Mesendoderm (in vitro differentiated cells): Measurements from ENCODE around the gene SPEF1.

ENCODE experiments used
- DNase-seq: peaks from one replicate; pipeline ENCODE4 v3.0.0; 2013
- H2AK5ac ChIP-seq: 2 replicates; pipeline ENCODE4 v1.6.1; 2013; ENCODE audit warnings: low read length, inconsistent platforms
- H2BK120ac ChIP-seq: 2 replicates; pipeline ENCODE4 v1.6.1; 2013; ENCODE audit warnings: low read depth, mild to moderate bottlenecking, low read length, moderate library complexity, mixed read lengths
- H2BK15ac ChIP-seq: replicated peaks from 2 replicates; pipeline ENCODE4 v1.6.1; 2013; ENCODE audit warnings: low read depth, mild to moderate bottlenecking, moderate library complexity
- H2BK5ac ChIP-seq: 2 replicates; pipeline ENCODE4 v1.6.1; 2013; ENCODE audit warnings: low read length, inconsistent platforms
- H3K18ac ChIP-seq: 2 replicates; pipeline ENCODE4 v1.6.1; 2013; ENCODE audit warnings: mild to moderate bottlenecking, low read length, mixed read lengths
- H3K23ac ChIP-seq: one replicate; pipeline ENCODE4 v1.6.1; 2013; ENCODE audit warnings: low read length
- H3K27ac ChIP-seq: 2 replicates; pipeline ENCODE4 v1.5.1; 2013; ENCODE audit warnings: low read depth, mild to moderate bottlenecking, inconsistent platforms, low read length, moderate library complexity
- H3K27me3 ChIP-seq: 2 replicates; pipeline ENCODE4 v1.6.1; 2013; ENCODE audit warnings: low read length, control low read depth, mild to moderate bottlenecking, inconsistent platforms; ENCODE audit not compliant: insufficient read depth, poor library complexity
- H3K36me3 ChIP-seq: 2 replicates; pipeline ENCODE4 v1.6.1; 2013; ENCODE audit warnings: low read length, inconsistent platforms; ENCODE audit not compliant: control insufficient read depth, insufficient read depth
- H3K4ac ChIP-seq: one replicate; pipeline ENCODE4 v1.6.1; 2013; ENCODE audit warnings: low read depth, mild to moderate bottlenecking, low read length, moderate library complexity
- H3K4me1 ChIP-seq: 2 replicates; pipeline ENCODE4 v1.6.1; 2013; ENCODE audit warnings: low read depth, low read length, inconsistent platforms; ENCODE audit not compliant: control insufficient read depth
- H3K4me2 ChIP-seq: 2 replicates; pipeline ENCODE4 v1.6.1; 2013; ENCODE audit warnings: low read length
- H3K4me3 ChIP-seq: 2 replicates; pipeline ENCODE4 v1.5.1; 2013; ENCODE audit warnings: mild to moderate bottlenecking, low read length
- H3K56ac ChIP-seq: one replicate; pipeline ENCODE4 v1.6.1; 2013; ENCODE audit warnings: low read length
- H3K79me1 ChIP-seq: 2 replicates; pipeline ENCODE4 v1.6.1; 2013; ENCODE audit warnings: low read length, inconsistent platforms
- H3K79me2 ChIP-seq: 2 replicates; pipeline ENCODE4 v1.6.1; 2013; ENCODE audit warnings: mild to moderate bottlenecking, low read length; ENCODE audit not compliant: control insufficient read depth, insufficient read depth
- H3K9ac ChIP-seq: 2 replicates; pipeline ENCODE4 v1.6.1; 2013; ENCODE audit warnings: low read length, inconsistent platforms
- H4K5ac ChIP-seq: one replicate; pipeline ENCODE4 v1.6.1; 2013; ENCODE audit warnings: low read length
- H4K8ac ChIP-seq: one replicate; pipeline ENCODE4 v1.6.1; 2013; ENCODE audit warnings: low read depth, mild to moderate bottlenecking, control low read depth, low read length, moderate library complexity
- WGBS: extraction: QIAGEN DNeasy Blood & Tissue Kit; methylation state at CpG from one replicate; pipeline ENCODE4 v1.1.7; 2013; ENCODE audit warnings: low lambda C conversion rate, missing lambda C conversion rate; ENCODE audit not compliant: insufficient coverage; ENCODE audit errors: extremely low coverage; 5-methylcytosine and 5-hydroxymethylcytosine counted together

SPEF1 gene

DNA sequence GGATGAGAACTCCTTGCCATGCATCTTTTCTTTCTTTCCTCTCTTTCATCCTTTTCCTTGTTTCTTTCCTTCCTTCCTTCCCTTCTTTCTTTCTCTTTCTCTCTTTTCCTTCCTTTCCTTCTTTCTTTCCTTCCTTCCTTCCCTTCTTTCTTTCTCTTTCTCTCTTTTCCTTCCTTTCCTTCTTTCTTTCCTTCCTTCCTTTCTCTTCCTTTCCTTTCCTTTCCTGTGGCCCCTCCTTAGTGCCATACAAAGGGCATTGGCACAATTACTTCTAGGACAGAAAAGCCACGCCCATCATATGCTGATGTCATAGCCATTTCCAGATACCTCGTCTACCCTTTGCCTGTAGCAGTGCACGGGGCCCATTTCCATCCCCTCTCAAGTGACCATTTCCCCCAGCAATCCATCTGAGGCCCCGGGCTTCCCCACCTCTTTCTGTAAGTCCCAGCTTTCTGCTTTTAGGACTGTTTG is 7.5 kb upstream of the SPEF1 start:
- Histone ChIP-seq H2BK15ac (no peak overlapping the region), H4K5ac (no peak overlapping the region), H3K36me3 (peaks cover 3% of the 10 kb centered on the region), H3K18ac (no peak overlapping the region), H3K4ac (no peak overlapping the region), H3K27ac (no peak overlapping the region), H4K8ac (no peak overlapping the region), H3K27me3 (no peaks in the 10 kb centered on the region), H3K23ac (no peak overlapping the region), H3K79me2 (peaks cover 7% of the 10 kb centered on the region), H2AK5ac (no peak overlapping the region), H2BK120ac (no peak overlapping the region), H3K9ac (no peak overlapping the region), H3K79me1 (peaks cover 15% of the 10 kb centered on the region), H3K4me1 (no peaks in the 10 kb centered on the region), H3K4me3 (no peak overlapping the region), H3K4me2 (no peak overlapping the region), H3K56ac (no peak overlapping the region), H2BK5ac (no peak overlapping the region)
- DNase-seq, result no peak
- WGBS, result no CpG with 5 or more reads among the region's 4 CpGs

DNA sequence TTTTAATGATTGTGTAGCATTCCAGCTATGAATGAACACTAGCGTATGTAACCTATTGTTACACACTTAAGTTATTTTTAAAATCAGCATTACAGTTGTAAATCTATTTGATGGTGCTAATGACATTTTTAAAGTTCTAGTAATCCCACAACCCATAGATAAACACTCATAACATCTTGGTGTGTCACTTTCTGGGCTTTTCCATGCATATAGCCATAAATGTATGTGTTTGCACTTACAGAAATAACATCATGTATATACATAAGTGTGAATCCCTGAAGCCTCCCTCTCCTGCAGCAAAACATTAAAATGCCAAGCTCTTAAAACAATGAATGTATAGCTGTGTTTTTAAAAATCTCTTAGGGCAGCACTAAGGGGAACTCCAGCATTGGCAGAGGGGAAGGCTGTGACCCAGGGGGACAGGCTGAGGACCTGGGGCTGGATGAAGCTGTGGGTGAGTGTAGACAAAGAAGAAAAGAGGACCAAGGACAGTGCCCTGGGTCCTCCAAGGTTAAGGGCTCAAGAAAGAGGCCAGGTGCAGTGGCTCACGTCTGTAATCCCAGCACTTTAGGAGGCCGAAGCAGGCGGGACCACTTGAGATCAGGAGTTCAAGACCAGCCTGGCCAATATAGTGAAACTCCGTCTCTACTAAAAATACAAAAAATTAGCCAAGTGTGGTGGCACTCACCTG is 6.2 kb upstream of the SPEF1 start:
- no peak overlapping the region for H2BK5ac ChIP-seq
- no peak overlapping the region for H3K18ac ChIP-seq
- no peak overlapping the region for H2BK15ac ChIP-seq
- peak overlapping the region; percentile 26 for H3K9ac ChIP-seq
- no peak overlapping the region for H3K56ac ChIP-seq
- H3K79me1 ChIP-seq, result peaks cover 18% of the 10 kb centered on the region
- peaks cover 7% of the 10 kb centered on the region for H3K79me2 ChIP-seq
- H3K27ac ChIP-seq, result no peak overlapping the region
- WGBS, result no CpG with 5 or more reads among the region's 5 CpGs
- no peak overlapping the region for H3K4me3 ChIP-seq
- H4K8ac ChIP-seq, result no peak overlapping the region
- no peak overlapping the region for H3K4me2 ChIP-seq
- H3K36me3 ChIP-seq, result peaks cover 3% of the 10 kb centered on the region
- H2AK5ac ChIP-seq, result no peak overlapping the region
- no peaks in the 10 kb centered on the region for H3K4me1 ChIP-seq
- no peak overlapping the region for H4K5ac ChIP-seq
- no peaks in the 10 kb centered on the region for H3K27me3 ChIP-seq
- no peak overlapping the region for H3K23ac ChIP-seq
- H2BK120ac ChIP-seq, result no peak overlapping the region
- no peak overlapping the region for H3K4ac ChIP-seq
- DNase-seq, result no peak

- peak within 1 kb of the TSS; percentile 41 for H4K8ac ChIP-seq
- peaks cover 18% of the 10 kb centered on the region for H3K79me1 ChIP-seq
- peak within 1 kb of the TSS; percentile 80 for H3K4me2 ChIP-seq
- H3K18ac ChIP-seq, result peak within 1 kb of the TSS; percentile 94
- peak within 1 kb of the TSS; percentile 97 for H3K23ac ChIP-seq
- H3K4me1 ChIP-seq, result no peaks in the 10 kb centered on the region
- H3K27me3 ChIP-seq, result no peaks in the 10 kb centered on the region
- peaks cover 7% of the 10 kb centered on the region for H3K79me2 ChIP-seq
- H3K4me3 ChIP-seq, result peak within 1 kb of the TSS; percentile 58
- peak; percentile 89 for DNase-seq
- H3K36me3 ChIP-seq, result peaks cover 3% of the 10 kb centered on the region
- H3K9ac ChIP-seq, result peak within 1 kb of the TSS; percentile 90
- peak within 1 kb of the TSS; percentile 95 for H3K56ac ChIP-seq
- H4K5ac ChIP-seq, result no peak within 1 kb of the TSS
- H2BK5ac ChIP-seq, result no peak within 1 kb of the TSS
- no peak within 1 kb of the TSS for H2BK15ac ChIP-seq
- no CpG with 5 or more reads among the region's 70 CpGs for WGBS
- peak within 1 kb of the TSS; percentile 86 for H3K4ac ChIP-seq
- H2AK5ac ChIP-seq, result no peak within 1 kb of the TSS
- no peak within 1 kb of the TSS for H3K27ac ChIP-seq
- no peak within 1 kb of the TSS for H2BK120ac ChIP-seq
Measured at GRCh38 chr20:3786665-3787323, 5.5 kb upstream of the SPEF1 start, which contains the start of gene CENPB. TSS of gene CENPB (minus strand) at chr20:3786740. CDS start at chr20:3786483, 257 bp downstream.

DNA sequence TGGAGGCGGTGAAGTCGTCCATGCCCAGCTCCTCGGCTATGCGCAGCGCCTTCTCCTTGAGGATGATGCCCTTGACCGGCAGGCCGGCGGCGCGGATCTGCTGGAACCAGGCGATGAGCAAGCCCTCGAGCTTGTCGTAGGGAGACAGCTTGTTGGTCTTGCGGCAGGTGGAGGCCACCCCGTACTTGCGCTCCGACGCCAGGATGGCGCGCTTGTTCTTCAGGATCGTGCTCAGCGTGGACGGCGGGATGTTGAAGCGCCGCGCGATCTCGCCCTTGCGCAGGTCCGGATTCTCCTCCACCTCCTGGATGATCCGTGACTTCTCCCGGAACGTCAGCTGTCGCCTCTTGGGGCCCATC is 4.9 kb upstream of the SPEF1 start:
- no CpG with 5 or more reads among the region's 35 CpGs for whole genome bisulfite sequencing
- Histone ChIP-seq H2BK5ac (no peak overlapping the region), H2BK15ac (no peak overlapping the region), H3K27ac (no peak overlapping the region), H3K36me3 (peaks cover 3% of the 10 kb centered on the region), H3K4me1 (no peaks in the 10 kb centered on the region), H2AK5ac (no peak overlapping the region), H3K56ac (peak overlapping the region; percentile 95), H3K4me2 (peak overlapping the region; percentile 80), H4K8ac (no peak overlapping the region), H3K27me3 (no peaks in the 10 kb centered on the region), H3K79me2 (peaks cover 7% of the 10 kb centered on the region), H3K18ac (peak overlapping the region; percentile 94), H3K4me3 (peak overlapping the region; percentile 58), H4K5ac (no peak overlapping the region), H3K4ac (peak overlapping the region; percentile 86), H3K23ac (peak overlapping the region; percentile 97), H3K9ac (peak overlapping the region; percentile 90), H2BK120ac (no peak overlapping the region), H3K79me1 (peaks cover 18% of the 10 kb centered on the region)
- peak; percentile 59 for DNase-seq

- Histone ChIP-seq H3K36me3 (peaks cover 3% of the 10 kb centered on the region), H3K4me3 (peak overlapping the region; percentile 58), H2AK5ac (no peak overlapping the region), H3K79me2 (peaks cover 7% of the 10 kb centered on the region), H2BK15ac (no peak overlapping the region), H3K23ac (peak overlapping the region; percentile 97), H3K4me1 (no peaks in the 10 kb centered on the region), H3K79me1 (peaks cover 18% of the 10 kb centered on the region), H3K27ac (no peak overlapping the region), H2BK120ac (no peak overlapping the region), H3K18ac (no peak overlapping the region), H3K56ac (peak overlapping the region; percentile 95), H2BK5ac (no peak overlapping the region), H4K5ac (no peak overlapping the region), H3K4me2 (peak overlapping the region; percentile 80), H3K27me3 (no peaks in the 10 kb centered on the region), H3K4ac (no peak overlapping the region), H3K9ac (peak overlapping the region; percentile 90), H4K8ac (no peak overlapping the region)
- no CpG with 5 or more reads among the region's 79 CpGs for WGBS
- no peak for DNase-seq
Measured at GRCh38 chr20:3785240-3786125, 4.2 kb upstream of the SPEF1 start.
